Astrocyte (in vitro differentiated cells and primary cell): ENCODE results near the gene ATXN7L3.

Experiments
- EZH2 ChIP-seq: IDR thresholded peaks from 2 replicates; pipeline ENCODE4 v1.6.1; 2012; ENCODE audit warnings: mild to moderate bottlenecking, low read length, inconsistent platforms; ENCODE audit not compliant: insufficient read depth
- TF ChIP-seq, protein P1 (sequence below): IDR thresholded peaks from 2 replicates; pipeline ENCODE4 v1.5.1; 2011; ENCODE audit warnings: low read depth, mild to moderate bottlenecking, inconsistent platforms, low read length, moderate library complexity; ENCODE audit not compliant: insufficient read depth

DNA sequence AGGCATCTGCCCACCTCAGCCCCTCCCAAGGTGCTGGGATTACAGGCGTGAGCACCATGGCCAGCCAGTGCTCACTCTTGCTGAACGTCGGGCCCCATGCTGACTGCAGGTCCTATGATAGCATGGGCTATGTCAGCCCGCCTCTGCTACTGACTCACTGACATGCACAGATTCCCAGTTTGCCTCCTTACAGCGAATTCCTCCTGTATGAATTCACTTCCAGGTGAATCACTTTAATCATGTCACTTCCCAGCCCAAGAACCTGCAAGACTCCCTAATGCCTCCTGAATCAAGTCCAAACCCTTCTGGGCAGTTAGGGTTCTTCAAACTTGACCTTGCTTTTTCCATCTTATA is 35.9 kb upstream of the ATXN7L3 start:
- TF ChIP-seq, protein P1, sequence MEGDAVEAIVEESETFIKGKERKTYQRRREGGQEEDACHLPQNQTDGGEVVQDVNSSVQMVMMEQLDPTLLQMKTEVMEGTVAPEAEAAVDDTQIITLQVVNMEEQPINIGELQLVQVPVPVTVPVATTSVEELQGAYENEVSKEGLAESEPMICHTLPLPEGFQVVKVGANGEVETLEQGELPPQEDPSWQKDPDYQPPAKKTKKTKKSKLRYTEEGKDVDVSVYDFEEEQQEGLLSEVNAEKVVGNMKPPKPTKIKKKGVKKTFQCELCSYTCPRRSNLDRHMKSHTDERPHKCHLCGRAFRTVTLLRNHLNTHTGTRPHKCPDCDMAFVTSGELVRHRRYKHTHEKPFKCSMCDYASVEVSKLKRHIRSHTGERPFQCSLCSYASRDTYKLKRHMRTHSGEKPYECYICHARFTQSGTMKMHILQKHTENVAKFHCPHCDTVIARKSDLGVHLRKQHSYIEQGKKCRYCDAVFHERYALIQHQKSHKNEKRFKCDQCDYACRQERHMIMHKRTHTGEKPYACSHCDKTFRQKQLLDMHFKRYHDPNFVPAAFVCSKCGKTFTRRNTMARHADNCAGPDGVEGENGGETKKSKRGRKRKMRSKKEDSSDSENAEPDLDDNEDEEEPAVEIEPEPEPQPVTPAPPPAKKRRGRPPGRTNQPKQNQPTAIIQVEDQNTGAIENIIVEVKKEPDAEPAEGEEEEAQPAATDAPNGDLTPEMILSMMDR: no peak
- no peak for TF ChIP-seq EZH2
